DOHH2 (cell line): ENCODE results near the gene SNX9.

Source experiments
- H3F3A ChIP-seq: fragments of 200-600 bp; sonication (generic), shearing (Covaris generic); 2 replicates; pipeline ENCODE4 v1.6.0; 2016; ENCODE audit warnings: antibody characterized with exemption, mild to moderate bottlenecking; ENCODE audit not compliant: control insufficient read depth, insufficient read depth
- H3K27ac ChIP-seq: fragments of 200-600 bp; sonication (generic); 2 replicates; pipeline ENCODE4 v1.5.1; 2014; ENCODE audit warnings: low read depth, mild to moderate bottlenecking, low read length, moderate library complexity
- H3K27me3 ChIP-seq: fragments of 200-600 bp; sonication (generic); 2 replicates; pipeline ENCODE4 v1.6.1; 2014; ENCODE audit warnings: mild to moderate bottlenecking, low read length, mixed read lengths; ENCODE audit not compliant: control insufficient read depth
- H3K36me3 ChIP-seq: fragments of 200-600 bp; sonication (generic); 2 replicates; pipeline ENCODE4 v1.6.1; 2014; ENCODE audit warnings: mild to moderate bottlenecking, low read length, moderate library complexity, mixed read lengths; ENCODE audit not compliant: control insufficient read depth
- H3K4me1 ChIP-seq: fragments of 200-600 bp; sonication (generic); 2 replicates; pipeline ENCODE4 v1.6.1; 2014; ENCODE audit warnings: mild to moderate bottlenecking, low read length, mixed read lengths; ENCODE audit not compliant: control insufficient read depth
- H3K4me2 ChIP-seq: fragments of 200-600 bp; sonication (generic); 2 replicates; pipeline ENCODE4 v1.6.0; 2014; ENCODE audit warnings: mild to moderate bottlenecking, low read length, moderate library complexity
- H3K4me3 ChIP-seq: fragments of 200-600 bp; sonication (generic); 2 replicates; pipeline ENCODE4 v1.5.1; 2014; ENCODE audit warnings: mild to moderate bottlenecking, low read length, mixed read lengths
- H3K79me2 ChIP-seq: fragments of 200-600 bp; sonication (generic); 2 replicates; pipeline ENCODE4 v1.6.1; 2014; ENCODE audit warnings: mild to moderate bottlenecking, low read length, mixed read lengths; ENCODE audit not compliant: control insufficient read depth
- H3K9me2 ChIP-seq: fragments of 200-600 bp; sonication (generic); replicated peaks from 2 replicates; pipeline ENCODE4 v1.6.1; 2014; ENCODE audit warnings: mild to moderate bottlenecking, low read length, mixed read lengths; ENCODE audit not compliant: control insufficient read depth
- H3K9me3 ChIP-seq: fragments of 200-600 bp; sonication (generic); 2 replicates; pipeline ENCODE4 v1.6.1; 2014; ENCODE audit warnings: antibody characterized with exemption, low read length, mixed read lengths; ENCODE audit not compliant: control insufficient read depth, insufficient read depth
- H4K20me1 ChIP-seq: fragments of 200-600 bp; sonication (generic); 2 replicates; pipeline ENCODE4 v1.6.0; 2014; ENCODE audit warnings: low read depth, mild to moderate bottlenecking, antibody characterized with exemption, low read length, moderate library complexity; ENCODE audit not compliant: control insufficient read depth, insufficient read depth
- EZH2phosphoT487 ChIP-seq: fragments of 200-600 bp; sonication (generic); IDR thresholded peaks from 2 replicates; pipeline ENCODE4 v1.6.1; 2017; ENCODE audit warnings: borderline replicate concordance, mild to moderate bottlenecking, antibody characterized with exemption, low read length, moderate library complexity, mixed read lengths
- TF ChIP-seq, protein P1 (sequence below): fragments of 200-600 bp; sonication (generic); IDR thresholded peaks from one replicate; pipeline ENCODE4 v1.5.1; 2014; ENCODE audit warnings: antibody characterized with exemption, mild to moderate bottlenecking, low read depth, low read length; ENCODE audit not compliant: poor library complexity, severe bottlenecking

Gene SNX9

DNA sequence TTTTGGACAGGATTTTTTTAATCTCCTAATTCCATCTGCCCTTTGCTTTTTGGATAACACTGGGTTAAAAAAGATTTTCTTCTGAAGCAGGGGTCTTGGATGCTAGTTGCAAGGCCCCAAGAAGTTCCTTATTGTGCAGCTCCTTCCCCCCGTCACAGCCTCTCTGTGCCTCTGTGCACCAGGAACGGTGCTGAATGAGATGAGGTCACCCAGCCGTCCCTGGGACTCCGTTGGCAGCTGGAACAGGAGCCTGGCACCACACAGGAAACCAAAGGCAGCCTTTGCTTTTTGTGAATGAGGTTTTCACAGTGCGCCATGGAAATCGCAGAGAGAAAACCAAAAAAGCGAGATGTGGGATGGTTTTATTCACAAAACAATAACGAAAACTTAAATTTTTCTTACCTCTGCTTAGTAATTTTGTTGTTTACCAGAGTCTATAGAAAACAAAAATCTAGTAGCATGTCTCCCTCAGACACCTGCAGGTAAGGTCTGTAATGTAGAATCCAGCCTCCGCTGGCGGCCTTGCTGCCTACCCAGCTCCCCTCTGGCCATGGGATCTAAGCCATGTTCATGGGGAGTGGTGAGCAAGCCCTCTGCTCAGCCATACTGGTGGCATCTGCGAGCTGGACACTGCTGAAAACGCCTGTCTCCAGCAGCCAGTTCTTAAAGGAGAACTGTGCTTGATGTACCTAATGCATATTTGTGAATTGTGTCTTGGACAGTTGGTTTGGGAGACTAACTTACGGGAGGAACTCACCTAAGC, 118.2 kb downstream of the SNX9 start:
- Histone ChIP-seq H3K79me2 (no peaks in the 10 kb centered on the region), H3F3A (no peaks in the 10 kb centered on the region), H3K4me2 (no peak overlapping the region), H3K9me3 (no peaks in the 10 kb centered on the region), H3K27ac (no peak overlapping the region), H3K4me1 (no peaks in the 10 kb centered on the region), H3K36me3 (no peaks in the 10 kb centered on the region), H3K9me2 (no peaks in the 10 kb centered on the region), H3K27me3 (peaks cover 13% of the 10 kb centered on the region), H3K4me3 (no peak overlapping the region), H4K20me1 (no peaks in the 10 kb centered on the region)
- TF ChIP-seq, protein P1, sequence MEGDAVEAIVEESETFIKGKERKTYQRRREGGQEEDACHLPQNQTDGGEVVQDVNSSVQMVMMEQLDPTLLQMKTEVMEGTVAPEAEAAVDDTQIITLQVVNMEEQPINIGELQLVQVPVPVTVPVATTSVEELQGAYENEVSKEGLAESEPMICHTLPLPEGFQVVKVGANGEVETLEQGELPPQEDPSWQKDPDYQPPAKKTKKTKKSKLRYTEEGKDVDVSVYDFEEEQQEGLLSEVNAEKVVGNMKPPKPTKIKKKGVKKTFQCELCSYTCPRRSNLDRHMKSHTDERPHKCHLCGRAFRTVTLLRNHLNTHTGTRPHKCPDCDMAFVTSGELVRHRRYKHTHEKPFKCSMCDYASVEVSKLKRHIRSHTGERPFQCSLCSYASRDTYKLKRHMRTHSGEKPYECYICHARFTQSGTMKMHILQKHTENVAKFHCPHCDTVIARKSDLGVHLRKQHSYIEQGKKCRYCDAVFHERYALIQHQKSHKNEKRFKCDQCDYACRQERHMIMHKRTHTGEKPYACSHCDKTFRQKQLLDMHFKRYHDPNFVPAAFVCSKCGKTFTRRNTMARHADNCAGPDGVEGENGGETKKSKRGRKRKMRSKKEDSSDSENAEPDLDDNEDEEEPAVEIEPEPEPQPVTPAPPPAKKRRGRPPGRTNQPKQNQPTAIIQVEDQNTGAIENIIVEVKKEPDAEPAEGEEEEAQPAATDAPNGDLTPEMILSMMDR, result no peak
- no peak for TF ChIP-seq EZH2phosphoT487

DNA sequence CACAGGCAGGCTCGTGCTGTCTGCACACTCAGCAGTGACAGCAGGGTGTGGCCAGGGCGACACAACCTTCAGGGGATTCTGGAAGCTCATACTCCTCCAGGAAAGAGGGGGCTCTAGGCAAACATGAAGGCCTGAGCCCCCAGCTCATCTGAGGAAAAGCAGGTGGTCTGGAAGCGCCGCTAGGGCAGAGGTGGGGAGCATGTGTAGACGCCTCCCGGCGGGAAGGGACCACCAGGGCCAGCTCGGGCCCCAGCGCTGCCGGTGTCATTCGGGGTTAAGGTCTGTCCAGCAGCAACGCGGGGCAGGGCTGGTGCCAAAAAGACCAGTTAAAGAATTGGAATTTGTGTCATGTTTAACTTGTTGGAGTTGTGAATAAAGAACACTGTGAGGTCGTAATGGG, 119.3 kb downstream of the SNX9 start:
- Histone ChIP-seq H3K79me2 (no peaks in the 10 kb centered on the region), H3K4me2 (no peak overlapping the region), H4K20me1 (no peaks in the 10 kb centered on the region), H3K27ac (no peak overlapping the region), H3K36me3 (no peaks in the 10 kb centered on the region), H3K27me3 (peaks cover 13% of the 10 kb centered on the region), H3K9me3 (no peaks in the 10 kb centered on the region), H3K9me2 (no peaks in the 10 kb centered on the region), H3F3A (no peaks in the 10 kb centered on the region), H3K4me1 (no peaks in the 10 kb centered on the region), H3K4me3 (no peak overlapping the region)
- TF ChIP-seq, protein P1, result no peak
- no peak for TF ChIP-seq EZH2phosphoT487

DNA sequence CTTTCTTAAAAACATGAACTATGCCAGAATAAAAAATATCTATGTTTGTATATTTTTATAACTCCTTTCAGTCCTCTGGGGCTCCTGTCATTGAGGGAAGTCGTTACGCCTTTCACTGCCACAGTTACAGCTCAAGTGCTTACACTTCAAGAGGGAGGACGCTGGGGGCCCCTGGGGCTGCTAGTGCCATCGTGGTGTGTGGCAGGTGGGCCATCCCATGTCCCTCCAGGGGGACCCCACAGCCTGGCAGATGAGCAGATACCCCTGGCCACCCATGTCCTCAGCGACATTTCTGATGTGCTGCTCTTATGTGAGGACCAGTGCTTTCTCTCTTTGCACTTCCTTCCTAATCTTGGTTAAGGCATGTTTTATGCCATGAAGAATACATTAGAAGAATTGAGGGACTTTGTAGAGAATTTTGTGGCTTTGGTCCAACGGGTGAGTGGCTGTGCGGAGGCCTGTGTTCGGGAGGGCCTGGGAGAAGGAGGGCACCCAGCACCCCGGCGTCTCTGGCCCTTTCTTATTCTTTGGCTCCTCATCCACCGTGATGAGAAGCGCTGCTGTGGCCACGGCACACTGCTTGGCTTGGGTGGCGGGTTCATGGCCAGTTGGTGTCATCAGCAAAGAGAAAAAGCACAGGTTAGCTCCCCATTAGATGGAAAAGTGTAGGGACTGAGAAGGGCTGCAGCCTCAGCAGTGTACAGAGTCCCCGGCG, 120.4 kb downstream of the SNX9 start:
- no peak for TF ChIP-seq EZH2phosphoT487
- TF ChIP-seq, protein P1, result no peak
- Histone ChIP-seq H4K20me1 (no peaks in the 10 kb centered on the region), H3K4me3 (no peak overlapping the region), H3K4me2 (no peak overlapping the region), H3K9me2 (no peaks in the 10 kb centered on the region), H3K36me3 (no peaks in the 10 kb centered on the region), H3K4me1 (no peaks in the 10 kb centered on the region), H3F3A (no peaks in the 10 kb centered on the region), H3K27ac (no peak overlapping the region), H3K79me2 (no peaks in the 10 kb centered on the region), H3K9me3 (no peaks in the 10 kb centered on the region), H3K27me3 (peaks cover 16% of the 10 kb centered on the region)
